GM21423 (cell line): Measurements from ENCODE around the gene LPAR1.
"Not testable (repeated sequence)": the region's sequence is repeated elsewhere in the genome, so short reads cannot be mapped to it uniquely, and the experiment has no call there.

Experiments
- ATAC-seq: cut with Tn5 transposase; IDR thresholded peaks from one replicate; pipeline ENCODE4 v1.9.1; 2021; ENCODE audit warnings: mild to moderate bottlenecking, moderate library complexity; ENCODE audit not compliant: unreplicated experiment

LPAR1 gene

GRCh38 chr9:111038331-111039230 is at the start of gene LPAR1:
Gene LPAR1 (minus strand): TSS chr9:111038470. CDS start chr9:110972117, 66,353 bp downstream.
- peak; percentile 24 for ATAC-seq

- no peak for ATAC-seq
Observed at GRCh38 chr9:111078391-111079038, 40.2 kb upstream of the LPAR1 start.

- no peak for ATAC-seq
Observed at GRCh38 chr9:111076519-111076918, 38.2 kb upstream of the LPAR1 start.

GRCh38 chr9:111076042-111076441 is 37.8 kb upstream of the LPAR1 start:
- no peak for ATAC-seq

GRCh38 chr9:111074395-111074794 is 36.1 kb upstream of the LPAR1 start:
- no peak for ATAC-seq

- ATAC-seq, result no peak
Observed at GRCh38 chr9:111069183-111069582, 30.9 kb upstream of the LPAR1 start.

GRCh38 chr9:111068771-111069170 is 30.5 kb upstream of the LPAR1 start:
- ATAC-seq, result no peak

GRCh38 chr9:111068383-111068730 is 30.1 kb upstream of the LPAR1 start:
- no peak for ATAC-seq

GRCh38 chr9:111066468-111066867 is 28.2 kb upstream of the LPAR1 start:
- no peak for ATAC-seq

- no peak for ATAC-seq
Observed at GRCh38 chr9:111065414-111065813, 27.1 kb upstream of the LPAR1 start.

- no peak for ATAC-seq
Observed at GRCh38 chr9:111064160-111064837, 26.0 kb upstream of the LPAR1 start.

GRCh38 chr9:111063332-111063731 is 25.1 kb upstream of the LPAR1 start:
- ATAC-seq, result no peak

- ATAC-seq, result no peak
Observed at GRCh38 chr9:111058166-111058565, 19.9 kb upstream of the LPAR1 start.

- ATAC-seq, result no peak
Observed at GRCh38 chr9:111056538-111056937, 18.3 kb upstream of the LPAR1 start.

- no peak for ATAC-seq
Observed at GRCh38 chr9:111052791-111053190, 14.5 kb upstream of the LPAR1 start.

GRCh38 chr9:111051400-111051799 is 13.1 kb upstream of the LPAR1 start:
- ATAC-seq, result no peak

- no peak for ATAC-seq
Observed at GRCh38 chr9:111050819-111051218, 12.5 kb upstream of the LPAR1 start.

GRCh38 chr9:111047287-111047686 is 9.0 kb upstream of the LPAR1 start:
- ATAC-seq, result not testable (repeated sequence)

- no peak for ATAC-seq
Observed at GRCh38 chr9:111041902-111042301, 3.6 kb upstream of the LPAR1 start.

GRCh38 chr9:111040494-111040893 is 2.2 kb upstream of the LPAR1 start:
- no peak for ATAC-seq

- ATAC-seq, result peak; percentile 69
Observed at GRCh38 chr9:111039231-111039906, 1.1 kb upstream of the LPAR1 start.
